Stimulated activated CD4-positive, alpha-beta T cell treated with anti-CD3 and anti-CD28 coated beads, Interleukin-1b, Interleukin-23, amount 100 ng/mL, for 1 hour (primary cell): Measurements from ENCODE around the gene GRM6.

Experiments
- DNase-seq, 2 donors: peaks; one replicate each; pipeline ENCODE4 v3.0.0-alpha.2; 2020; ENCODE audit warnings: low read depth in 2 of 2

GRM6 gene

GRCh38 chr5:178994580-178995340 is at the start of gene GRM6:
TSS of gene GRM6 (minus strand) at chr5:178995320. CDS start at chr5:178994944, 376 bp downstream.
- no peak for DNase-seq

DNA sequence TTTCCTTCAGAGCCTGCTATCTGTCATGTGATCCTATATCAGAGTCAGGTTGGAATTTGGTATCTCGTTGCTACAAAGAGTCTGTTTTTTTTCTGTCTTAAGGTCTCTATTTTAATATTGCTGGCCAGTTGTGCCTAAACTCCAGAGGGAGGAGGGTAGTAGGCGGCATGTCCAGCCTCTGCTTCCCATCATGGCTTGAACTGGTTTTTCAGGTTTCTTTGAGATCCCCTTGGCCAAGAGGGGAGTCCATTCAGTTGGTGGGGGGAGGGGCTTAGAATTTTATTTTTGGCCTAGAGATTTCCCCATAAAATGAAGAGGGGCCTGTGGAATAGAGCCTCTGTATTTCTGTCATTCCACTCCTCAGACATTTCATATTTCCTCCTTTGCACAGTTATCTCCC is 49.6 kb upstream of the GRM6 start:
- no peak for DNase-seq

DNA sequence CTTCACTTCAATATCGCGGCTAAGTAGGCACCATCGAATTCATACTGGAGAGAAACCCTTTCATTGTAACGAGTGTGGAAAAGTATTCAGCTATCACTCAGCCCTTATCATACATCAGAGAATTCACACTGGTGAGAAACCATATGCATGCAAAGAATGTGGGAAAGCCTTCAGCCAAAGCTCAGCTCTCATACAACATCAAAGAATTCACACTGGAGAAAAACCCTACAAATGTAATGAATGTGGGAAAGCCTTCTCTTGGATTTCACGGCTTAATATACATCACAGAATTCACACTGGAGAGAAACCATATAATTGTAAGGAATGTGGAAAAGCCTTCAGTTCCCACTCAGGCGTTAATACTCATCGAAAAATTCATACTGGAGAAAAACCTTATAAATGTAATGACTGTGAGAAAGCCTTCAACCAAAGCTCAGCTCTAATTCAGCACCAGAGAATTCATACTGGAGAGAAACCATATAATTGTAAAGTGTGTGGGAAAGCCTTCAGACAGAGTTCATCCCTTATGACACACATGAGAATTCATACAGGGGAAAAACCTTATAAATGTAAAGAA is 38.0 kb upstream of the GRM6 start:
- DNase-seq: no peak

DNA sequence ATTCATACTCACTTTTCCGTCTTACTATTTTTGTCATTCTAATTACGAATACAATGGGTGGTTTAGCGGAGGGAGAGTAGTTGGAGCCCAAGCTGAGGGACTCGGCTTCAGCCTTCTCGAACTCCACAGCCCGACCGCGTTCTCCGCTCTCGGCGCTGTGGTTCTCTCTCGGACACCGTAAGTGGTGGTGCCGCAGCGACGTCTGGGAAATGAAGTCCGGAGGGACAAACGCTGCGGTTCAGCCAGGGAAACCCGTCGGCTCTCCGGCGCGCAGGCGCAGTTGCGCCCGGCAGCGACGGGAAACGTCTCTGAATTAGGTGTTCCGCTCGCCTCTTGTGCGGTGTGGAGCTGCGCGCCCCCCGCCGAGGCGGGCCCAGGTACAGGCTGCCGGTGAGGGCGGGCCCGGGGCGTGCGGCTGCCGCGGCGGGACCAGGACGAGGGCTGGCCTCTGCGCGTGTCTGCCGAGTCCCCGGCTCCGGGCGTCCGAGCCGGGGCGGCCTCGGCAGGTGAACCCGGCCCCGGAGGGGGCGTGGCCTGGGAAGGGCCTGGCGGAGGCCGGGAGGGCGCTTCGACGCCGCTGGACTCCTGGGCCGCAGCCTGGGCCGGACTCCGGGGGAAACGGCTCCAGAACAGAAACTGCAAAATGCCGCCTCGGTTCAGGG is 28.5 kb upstream of the GRM6 start, which contains the start of gene ZNF879:
TSS of gene ZNF879 (plus strand) at position 277 of the 662 bp plus-strand sequence. CDS start 1,201 bp downstream, outside the sequence.
- peak; percentile 83 to 85 for DNase-seq

GRCh38 chr5:179008667-179009066 is 13.5 kb upstream of the GRM6 start:
- no peak for DNase-seq

GRCh38 chr5:179006564-179006963 is 11.4 kb upstream of the GRM6 start:
- DNase-seq: no peak

GRCh38 chr5:178998441-178998840 is 3.3 kb upstream of the GRM6 start:
- DNase-seq: no peak

GRCh38 chr5:178997191-178997590 is 2.1 kb upstream of the GRM6 start:
- DNase-seq: no peak

DNA sequence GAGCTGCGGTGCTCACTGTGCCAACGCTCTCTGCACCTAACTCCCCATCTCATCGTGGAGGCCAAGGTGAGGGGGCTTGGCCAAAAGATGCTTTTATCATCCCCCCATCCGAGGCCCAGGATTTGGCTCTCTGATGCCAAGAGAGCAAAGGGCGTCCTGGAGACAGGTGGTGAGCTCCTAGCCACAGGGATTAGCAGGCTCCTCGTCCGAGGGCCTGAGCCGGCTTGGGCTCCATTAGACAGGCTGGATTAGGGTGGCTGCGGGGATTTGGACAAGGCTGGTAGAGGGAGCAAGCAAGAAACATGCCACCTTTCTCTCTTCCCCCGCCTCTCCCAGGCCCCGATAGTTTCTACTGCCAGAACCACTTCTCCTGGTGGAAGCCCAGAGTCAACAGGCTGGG is 1.0 kb upstream of the GRM6 start:
- DNase-seq: no peak

- DNase-seq: no peak
Observed at GRCh38 chr5:178995341-178995690, 196 bp upstream of the GRM6 start.

DNA sequence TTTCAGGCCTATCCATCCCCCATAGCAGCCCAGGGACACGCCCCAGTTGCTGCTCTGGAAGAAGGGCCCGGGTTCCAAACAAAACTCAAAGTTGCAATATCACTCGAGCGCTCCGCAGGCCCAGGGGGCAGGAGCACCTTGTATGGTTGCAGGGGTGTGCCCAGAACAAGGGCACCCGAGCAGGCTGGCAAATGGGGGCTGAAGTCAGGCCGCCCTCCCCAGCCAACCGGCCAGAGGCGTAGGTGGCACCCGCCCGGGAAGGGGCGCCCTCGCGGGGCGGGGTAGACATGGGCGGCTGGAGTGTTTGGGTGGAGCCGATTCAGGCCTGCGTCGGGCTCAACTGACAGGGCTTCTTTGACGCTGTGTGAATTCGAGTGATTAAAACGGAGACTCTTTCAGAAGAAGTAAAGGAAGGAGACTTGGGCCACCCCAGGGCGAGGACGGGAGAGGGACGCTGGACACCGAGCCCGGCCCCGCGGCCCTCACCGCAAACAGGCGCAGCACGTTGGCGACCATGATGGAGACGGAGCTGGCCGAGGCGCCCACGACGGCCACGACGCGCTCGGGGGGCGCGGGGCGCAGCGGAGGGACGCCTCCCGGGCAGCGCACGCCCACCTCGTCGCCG is 1.1 kb downstream of the GRM6 start:
- no peak for DNase-seq

GRCh38 chr5:178993236-178993765 is 1.8 kb downstream of the GRM6 start:
- no peak for DNase-seq

DNA sequence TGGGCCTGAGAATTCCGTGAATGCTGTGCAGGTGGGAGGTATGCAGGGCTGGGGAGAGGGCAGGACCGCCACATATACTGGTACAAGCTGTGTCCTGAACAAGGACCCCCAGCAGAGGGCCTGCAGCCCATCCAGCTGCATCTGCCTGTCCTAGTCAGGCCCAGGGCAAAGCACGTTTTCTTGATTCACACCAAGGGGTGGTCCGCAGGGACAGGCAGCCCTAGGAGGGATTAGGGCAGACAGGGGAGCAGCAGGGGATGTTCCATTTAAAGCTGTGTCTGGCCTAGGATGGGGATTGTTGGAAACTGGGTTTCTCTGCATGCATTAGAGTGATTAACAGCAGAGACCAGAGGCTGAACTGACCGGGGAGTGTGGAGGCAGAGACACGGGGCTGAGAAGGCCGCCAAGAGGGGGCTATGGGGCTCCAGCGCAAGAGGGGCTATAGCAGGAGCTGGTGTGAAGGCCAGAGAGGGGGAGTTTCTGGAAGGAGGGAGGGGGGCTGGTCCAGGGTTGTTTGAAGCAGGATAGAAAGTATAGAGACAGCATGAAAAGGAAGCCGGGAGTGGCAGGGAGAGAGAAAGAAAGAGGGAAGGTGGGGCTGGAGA is 2.7 kb downstream of the GRM6 start:
- no peak for DNase-seq

DNA sequence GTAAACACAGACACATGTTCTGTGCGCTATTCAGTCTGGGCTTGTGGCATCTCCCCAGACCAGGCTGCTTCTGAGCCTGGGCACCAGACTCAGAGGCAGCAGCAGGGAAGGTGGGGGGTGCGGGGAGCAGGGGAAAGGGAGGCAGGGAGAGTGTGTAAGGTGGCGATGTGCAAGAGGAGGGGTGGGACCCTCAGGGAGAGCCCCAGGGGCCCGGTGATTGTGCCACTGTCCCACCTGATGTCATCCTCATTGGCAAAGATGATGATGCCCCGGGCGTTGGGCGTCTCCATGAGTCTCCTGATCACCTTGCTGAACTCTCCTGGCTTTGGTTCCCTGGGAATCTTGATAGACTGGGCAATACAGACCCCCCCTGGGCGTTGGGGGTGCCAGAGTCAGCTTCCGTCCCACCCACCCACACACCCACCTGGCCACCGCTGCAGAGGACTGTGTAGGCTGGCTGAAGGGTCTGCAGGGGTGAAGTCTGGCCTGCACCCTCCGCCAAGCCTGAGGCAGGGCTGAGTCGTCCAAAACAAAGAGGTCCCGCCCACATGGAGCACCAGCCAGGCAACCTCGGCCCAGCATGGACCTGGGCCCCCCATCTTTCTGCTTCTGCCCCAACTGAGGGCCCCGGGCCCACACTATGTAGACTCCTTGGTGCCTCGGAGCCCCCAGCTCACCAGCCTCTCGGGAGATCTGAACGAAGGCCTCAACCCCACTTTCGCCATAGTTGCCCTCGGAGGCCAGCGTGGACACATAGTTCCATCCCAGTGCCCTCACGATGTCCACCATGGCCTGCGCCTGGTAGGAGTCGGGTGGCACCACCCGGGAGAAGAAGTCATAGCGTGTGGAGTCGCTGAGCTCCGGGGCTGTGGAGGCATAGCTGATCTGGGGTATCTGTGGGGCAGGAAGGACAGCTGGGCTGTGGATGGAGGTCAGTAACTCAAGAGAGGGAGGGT is 3.7 kb downstream of the GRM6 start:
- DNase-seq: no peak

DNA sequence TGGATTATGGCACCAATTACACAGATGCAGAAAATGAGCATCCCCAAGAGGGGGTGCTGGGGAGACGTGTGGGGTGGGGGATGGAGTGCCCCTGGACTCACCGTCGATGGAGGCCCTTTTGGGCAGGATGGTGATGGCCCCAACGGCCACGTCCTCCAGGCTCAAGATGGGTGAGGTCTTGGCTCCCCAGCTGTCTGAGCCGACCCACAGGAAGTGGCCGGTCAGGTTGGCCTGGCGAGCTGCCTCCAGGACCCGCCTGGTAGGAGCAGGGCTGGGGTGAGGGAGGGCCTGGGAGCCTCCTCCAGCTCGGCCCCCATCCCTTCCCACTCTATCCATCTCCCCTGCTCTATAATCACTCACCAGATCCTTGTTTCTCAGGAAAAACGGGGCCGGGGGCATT is 4.6 kb downstream of the GRM6 start:
- no peak for DNase-seq

- no peak for DNase-seq
Observed at GRCh38 chr5:178989311-178989710, 5.8 kb downstream of the GRM6 start.

DNA sequence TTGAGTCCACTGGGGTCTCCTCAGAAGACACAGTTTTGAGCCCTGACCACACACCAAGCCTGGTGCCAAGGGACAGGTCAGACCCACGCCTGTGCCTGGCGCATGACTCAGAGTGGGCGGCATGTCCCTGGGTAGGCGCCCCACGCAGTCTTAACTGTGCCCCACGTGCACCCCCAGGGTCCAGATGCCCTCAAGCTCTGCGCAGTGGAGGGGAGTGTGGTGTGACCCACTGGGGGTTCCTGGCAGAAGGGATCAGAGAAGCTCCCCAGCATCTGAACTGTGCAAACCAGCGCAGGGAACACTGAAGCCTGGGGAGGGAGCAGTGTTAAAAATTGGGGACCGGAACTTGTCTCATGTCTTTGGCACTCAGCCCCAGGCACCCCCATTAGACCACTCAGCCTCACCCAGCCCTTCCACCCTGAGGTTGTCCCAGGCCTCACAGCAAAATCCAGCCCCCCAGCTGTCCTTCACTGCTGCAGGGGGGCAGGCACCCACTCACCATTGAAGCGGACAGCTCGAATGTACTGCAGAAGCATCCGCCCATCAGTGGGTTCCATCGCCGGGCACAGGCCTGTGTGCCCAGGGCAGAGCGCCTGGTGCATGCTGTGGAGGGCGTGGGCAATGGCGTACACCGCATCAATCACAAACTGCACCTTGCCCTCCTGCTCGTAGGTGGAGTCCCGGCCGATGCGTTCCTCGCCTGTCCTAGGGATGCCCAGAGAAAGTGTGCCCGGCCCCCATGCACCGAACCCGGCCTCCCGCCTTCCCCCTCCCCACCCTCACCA is 6.5 kb downstream of the GRM6 start:
- DNase-seq: no peak

GRCh38 chr5:178986326-178986960 is 8.7 kb downstream of the GRM6 start:
- no peak for DNase-seq
